KOPT-K1 (cell line): Measurements from ENCODE around the gene CMKLR1.

Experiments used
- H3K27ac ChIP-seq: fragments of 200-600 bp; sonication (generic); 2 replicates; pipeline ENCODE4 v1.5.1; 2016; ENCODE audit warnings: antibody characterized with exemption, mild to moderate bottlenecking, low read depth, low read length; ENCODE audit not compliant: poor library complexity, severe bottlenecking
- H3K36me3 ChIP-seq: fragments of 200-600 bp; sonication (generic); 2 replicates; pipeline ENCODE4 v1.5.1; 2017; ENCODE audit warnings: antibody characterized with exemption, mild to moderate bottlenecking, low read length, moderate library complexity; ENCODE audit not compliant: insufficient read depth
- H3K9me3 ChIP-seq: fragments of 200-600 bp; sonication (generic); 2 replicates; pipeline ENCODE4 v1.5.1; 2017; ENCODE audit warnings: antibody characterized with exemption, low read length, mild to moderate bottlenecking; ENCODE audit not compliant: insufficient read depth, poor library complexity, severe bottlenecking

The CMKLR1 gene

DNA sequence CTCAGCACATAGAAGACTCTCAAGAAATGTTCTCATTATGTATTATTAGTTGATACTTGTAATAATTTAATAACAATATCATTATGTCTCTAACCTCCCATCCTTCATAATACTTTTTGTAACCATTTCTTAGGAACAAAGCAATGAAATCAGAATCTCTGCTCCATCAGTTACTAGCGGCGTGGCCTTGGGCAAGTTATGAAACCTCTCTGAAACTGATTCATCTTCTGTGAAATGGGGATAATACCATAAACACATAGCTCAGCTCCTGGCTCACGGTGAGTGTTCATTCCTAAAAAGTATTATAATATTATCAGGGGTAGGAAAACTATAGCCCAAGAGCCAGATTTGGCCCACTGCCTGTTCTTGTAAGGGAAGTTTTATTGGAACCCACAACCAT, 11.4 kb upstream of the CMKLR1 start:
- peaks cover 4% of the 10 kb centered on the region for H3K9me3 ChIP-seq
- H3K36me3 ChIP-seq: no peaks in the 10 kb centered on the region
- no peak overlapping the region for H3K27ac ChIP-seq

DNA sequence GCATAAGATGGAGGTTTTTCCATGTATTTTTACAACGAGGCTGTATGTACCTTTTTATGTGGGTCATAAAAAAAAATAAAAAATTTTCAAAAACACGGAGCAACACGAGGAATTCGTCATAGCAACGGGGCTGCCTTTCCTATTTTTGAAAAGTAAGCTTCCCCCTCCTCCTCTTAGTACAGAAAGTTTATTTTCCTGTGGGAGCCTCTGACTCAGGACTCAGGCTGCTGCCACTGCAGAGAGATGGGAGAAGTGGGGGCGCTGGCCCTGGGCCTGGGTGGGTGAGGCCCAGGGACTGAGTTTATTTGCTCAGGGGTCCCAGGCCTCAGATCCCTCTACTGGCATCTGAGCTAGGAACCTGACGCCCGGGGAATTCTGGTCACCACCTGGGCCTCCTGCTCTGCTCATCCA, 10.2 kb upstream of the CMKLR1 start:
- peaks cover under 1% of the 10 kb centered on the region for H3K9me3 ChIP-seq
- H3K27ac ChIP-seq: no peak overlapping the region
- no peaks in the 10 kb centered on the region for H3K36me3 ChIP-seq

DNA sequence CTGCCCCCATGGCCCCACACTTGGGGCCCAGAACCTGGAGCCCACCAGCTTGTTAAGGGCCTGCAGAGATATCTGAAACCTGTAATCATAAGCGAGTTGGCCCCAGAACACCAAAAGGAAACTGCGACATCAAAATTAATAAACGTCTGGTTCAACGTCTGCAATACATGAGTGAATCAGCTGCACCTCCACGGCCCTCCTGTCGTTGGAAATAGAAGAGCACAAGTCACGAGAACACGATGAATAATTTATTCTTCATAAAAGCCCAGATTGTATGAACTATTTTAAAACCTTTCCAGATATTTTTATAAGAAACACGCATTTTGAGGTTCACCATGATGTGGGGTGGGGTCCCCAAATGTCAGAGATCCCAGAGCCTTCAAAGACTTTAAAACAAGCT, 9.7 kb upstream of the CMKLR1 start:
- no peaks in the 10 kb centered on the region for H3K9me3 ChIP-seq
- H3K36me3 ChIP-seq: no peaks in the 10 kb centered on the region

DNA sequence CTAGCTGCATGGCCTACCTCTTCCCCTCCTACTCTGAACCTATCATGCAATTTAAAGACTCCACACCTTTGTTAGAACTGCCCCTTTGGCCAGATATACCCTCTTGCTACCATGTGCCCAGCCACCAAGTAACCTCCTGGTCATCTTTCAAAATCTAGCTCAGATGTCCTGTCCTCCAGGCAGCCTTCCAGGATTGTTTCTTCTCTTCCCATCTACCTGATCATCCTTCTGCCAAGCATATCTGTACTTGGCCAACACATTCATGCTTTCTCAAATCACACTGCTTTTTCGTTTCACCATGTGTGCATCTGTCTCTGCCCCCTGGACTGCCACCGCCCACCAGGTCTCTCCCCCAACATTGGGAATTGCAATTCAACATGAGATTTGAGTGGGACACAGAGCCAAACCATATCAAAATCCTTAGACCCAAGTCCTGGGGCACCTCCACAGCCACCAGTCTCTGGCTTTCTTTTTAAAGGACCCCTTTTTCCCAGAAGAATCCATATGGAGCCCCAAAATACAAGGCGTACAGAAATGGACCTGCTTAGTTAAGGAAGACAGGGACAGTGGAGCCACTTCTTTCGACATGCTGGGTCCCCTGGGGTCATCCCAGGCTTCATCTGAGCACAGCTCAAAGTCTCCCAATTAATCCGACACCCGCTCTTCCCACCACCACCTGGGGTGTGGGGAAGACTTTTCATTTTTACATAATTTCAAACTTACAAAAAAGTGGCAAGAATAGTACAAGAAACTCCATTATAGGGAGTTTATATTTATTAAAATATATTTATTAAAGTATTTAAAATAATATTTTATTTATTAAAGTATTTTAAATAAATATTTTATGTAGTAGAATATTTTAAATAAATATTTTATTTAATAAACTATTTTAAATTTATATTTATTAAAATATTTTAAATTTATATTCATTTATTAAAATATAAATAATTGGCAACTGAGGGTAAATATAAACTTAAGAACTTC, 7.9 kb upstream of the CMKLR1 start:
- Histone ChIP-seq H3K36me3 (no peaks in the 10 kb centered on the region), H3K27ac (no peak overlapping the region), H3K9me3 (no peaks in the 10 kb centered on the region)

More for the DNA sequence above, 9.7 kb upstream of the CMKLR1 start:
- no peak overlapping the region for H3K27ac ChIP-seq

DNA sequence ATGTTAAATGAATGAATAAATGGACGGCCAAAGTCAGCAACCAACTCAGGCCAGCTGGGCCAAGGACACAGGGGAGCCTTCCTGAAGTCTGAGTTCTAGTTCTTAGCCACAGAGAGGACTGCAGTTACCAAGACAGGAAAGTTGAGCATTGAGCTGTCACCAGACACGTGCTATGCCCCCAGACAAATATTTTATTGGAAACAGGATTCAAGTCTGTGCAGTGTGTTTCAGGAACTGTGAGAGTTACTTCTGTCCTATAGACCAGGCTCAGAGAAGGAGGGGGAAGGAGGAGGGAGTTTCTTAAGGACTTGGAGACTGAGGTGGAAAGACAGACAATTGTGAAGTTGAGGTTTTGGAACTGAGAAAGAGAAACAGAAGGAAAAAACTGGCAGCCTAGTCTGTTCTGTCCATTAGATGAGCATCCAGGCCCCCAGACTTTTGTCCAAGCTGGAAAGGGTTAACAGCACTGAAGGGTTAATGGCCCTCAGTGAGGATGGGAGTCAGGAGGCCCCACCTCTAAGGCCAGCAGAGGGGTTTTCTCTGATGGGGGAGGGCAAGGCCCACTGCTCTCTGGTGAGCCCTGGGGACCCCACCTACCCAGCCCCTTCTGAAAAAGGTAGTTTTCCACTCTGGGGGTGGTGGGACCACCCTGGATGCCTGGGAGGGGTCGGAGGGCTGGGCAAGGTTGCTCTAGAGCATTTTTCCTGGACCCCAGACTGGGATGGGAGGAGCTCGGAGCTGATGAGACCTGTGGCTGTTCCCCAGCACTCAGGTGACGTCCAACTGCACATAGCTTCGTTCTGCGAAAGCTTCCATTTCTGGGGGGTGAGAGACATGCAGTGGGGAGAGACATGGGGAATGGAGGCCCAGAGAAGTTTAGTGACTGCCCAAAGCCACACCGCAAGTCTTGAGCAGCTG, 6.9 kb upstream of the CMKLR1 start:
- Histone ChIP-seq H3K9me3 (no peaks in the 10 kb centered on the region), H3K36me3 (no peaks in the 10 kb centered on the region), H3K27ac (no peak overlapping the region)

DNA sequence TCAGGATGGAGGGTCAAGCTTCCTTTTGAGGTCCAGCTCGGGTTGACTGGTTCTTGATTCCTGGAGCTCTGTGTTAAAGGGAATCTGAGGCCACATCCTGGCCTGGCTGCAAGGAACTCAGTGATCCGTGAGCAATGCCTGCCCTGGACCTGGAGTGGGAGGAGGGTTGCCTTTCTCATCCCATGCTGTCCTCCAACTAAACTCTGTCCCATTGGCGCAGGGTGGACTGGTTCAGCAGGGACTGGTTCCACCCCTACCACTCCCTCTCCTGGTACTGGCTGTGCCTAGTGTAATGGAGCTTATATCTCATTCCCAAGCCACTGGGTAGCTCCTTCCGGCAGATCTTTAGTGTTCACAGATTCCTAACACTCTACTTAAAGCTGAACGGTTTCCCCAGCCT, 3.9 kb upstream of the CMKLR1 start:
- no peaks in the 10 kb centered on the region for H3K9me3 ChIP-seq
- no peak overlapping the region for H3K27ac ChIP-seq
- H3K36me3 ChIP-seq: no peaks in the 10 kb centered on the region

DNA sequence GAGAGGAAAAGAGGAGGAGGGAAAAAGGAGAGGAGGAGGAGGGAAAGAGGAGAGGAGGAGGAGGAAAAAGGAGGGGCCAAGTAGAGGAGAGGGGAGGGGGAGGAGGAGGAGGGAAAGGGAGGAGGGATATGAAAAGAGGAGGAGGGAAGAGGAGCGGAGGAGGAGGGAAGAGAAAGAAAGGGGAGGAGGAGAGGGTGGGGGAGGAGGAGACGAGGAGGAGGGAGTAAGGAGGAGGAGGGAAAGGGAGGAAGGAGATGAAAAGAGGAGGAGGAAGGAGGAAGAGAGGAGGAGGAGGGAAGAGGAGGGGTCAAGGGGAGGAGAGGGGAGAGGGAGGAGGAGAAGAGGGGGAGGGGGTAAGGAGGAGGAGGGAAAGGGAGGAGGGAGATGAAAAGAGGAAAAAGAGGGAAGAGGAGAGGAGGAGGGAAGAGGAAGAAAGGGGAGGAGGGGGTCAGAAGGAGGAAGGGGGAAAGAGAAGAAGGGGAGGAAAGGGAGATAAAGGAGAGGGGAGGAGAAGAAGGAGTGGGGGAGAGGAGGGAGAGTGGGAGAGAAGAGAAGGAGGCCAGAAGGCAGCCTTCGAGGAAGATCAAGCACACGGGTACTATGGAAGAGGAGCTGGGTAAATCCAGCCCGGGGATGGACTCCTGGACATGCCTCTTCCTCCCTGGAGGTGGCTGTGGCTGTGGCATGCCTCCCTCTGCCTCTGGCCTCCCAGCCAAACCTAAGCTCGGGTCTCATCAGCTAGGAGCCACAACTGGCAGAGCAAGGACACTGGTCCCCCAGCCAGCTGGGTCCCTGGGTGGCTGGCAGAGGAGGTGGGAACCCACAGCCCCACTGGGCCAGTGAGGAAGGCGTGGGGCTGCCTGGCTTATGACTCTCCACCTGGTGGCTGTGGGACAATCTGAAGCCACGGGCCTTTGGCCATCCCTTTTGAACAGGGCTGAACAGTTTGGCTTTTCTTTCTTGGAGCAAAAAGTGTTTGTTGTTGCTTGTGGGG, 3.0 kb upstream of the CMKLR1 start:
- Histone ChIP-seq H3K27ac (no peak overlapping the region), H3K9me3 (no peaks in the 10 kb centered on the region), H3K36me3 (no peaks in the 10 kb centered on the region)

DNA sequence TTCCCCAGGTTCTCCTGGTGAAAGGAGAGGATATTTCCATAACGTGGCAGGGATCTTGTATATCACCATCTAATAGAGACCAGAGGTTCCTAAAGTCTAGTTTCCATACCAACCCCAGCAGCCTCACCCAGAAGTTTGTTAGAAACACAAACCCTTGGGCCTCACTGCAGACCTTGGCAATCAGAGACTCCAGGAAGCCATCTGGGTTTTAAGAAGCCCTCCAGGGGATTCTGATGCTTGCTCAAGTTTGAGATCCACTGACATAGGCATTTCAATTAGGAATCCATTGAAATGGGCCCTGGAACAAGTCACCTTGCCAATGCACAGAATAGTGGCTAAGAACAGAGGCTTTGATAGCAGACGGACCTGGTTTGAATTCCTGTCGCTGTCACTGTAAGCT, 2.2 kb upstream of the CMKLR1 start:
- no peak overlapping the region for H3K27ac ChIP-seq
- no peaks in the 10 kb centered on the region for H3K36me3 ChIP-seq
- no peaks in the 10 kb centered on the region for H3K9me3 ChIP-seq

DNA sequence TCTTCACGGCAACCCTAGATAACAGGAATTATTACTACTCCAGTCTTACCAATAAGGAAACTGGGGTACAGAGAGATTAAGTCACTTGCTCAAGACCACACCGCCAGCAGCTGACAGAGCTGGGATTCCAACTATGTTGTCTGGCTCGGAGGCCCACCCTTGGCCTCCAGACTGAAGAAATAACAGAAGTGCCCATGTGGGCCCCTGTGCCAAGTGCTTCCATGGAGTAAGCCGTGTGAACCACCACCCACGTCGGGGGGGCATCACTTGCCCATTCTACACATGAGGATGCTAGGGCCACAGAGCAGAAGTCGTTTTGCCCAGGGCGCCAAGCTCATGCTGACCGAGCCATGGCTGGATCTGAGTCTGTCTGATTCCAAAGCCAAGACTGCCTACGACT, 926 bp upstream of the CMKLR1 start:
- no peaks in the 10 kb centered on the region for H3K36me3 ChIP-seq
- H3K9me3 ChIP-seq: no peaks in the 10 kb centered on the region
- no peak overlapping the region for H3K27ac ChIP-seq

DNA sequence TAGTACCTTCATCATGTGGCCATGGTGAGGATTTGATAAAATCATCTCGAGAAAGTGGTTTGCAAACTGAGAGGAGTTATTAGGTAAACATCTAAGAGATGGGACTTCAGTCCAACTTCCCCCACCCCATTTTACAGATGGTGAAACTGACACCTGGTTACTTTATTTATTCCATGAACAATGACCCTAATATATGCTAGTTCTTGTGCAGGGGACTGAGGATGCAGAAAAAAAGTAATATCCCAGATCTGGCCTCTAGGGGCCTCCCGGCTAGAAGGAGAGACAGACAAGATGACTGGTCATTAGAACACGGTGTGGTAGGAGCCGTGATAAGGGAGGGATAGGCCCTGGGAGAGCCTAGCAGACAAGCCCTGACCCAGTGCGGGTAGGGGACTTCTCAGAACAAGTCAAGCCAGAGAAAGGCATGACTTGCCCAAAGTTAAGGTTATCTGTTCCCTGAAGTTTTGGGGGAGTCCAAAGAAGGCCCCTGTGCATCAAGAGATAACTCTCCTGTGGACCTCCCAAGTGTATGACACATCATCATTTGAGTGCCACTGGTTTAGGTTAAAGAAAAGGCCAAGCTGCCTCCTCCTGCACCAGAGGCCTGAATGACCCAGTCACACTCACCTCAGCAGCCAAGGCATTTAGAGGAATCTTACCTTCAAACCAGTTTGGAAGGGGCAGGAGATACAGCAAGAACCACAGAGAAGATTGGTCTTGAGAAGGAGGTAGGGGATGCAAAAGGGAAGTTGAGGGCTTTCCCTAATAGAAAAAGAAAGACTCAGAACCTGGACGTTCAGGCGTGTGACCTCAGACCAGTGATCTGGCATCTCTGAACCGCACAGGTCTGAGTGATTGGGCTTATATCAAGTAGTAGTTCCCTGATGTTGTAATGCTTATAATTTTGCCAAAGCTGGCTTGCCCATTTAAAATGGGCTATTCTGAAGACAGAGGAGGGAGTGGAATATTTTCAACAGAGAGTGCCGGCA, 1.6 kb downstream of the CMKLR1 start:
- Histone ChIP-seq H3K27ac (no peak overlapping the region), H3K36me3 (no peaks in the 10 kb centered on the region), H3K9me3 (no peaks in the 10 kb centered on the region)

DNA sequence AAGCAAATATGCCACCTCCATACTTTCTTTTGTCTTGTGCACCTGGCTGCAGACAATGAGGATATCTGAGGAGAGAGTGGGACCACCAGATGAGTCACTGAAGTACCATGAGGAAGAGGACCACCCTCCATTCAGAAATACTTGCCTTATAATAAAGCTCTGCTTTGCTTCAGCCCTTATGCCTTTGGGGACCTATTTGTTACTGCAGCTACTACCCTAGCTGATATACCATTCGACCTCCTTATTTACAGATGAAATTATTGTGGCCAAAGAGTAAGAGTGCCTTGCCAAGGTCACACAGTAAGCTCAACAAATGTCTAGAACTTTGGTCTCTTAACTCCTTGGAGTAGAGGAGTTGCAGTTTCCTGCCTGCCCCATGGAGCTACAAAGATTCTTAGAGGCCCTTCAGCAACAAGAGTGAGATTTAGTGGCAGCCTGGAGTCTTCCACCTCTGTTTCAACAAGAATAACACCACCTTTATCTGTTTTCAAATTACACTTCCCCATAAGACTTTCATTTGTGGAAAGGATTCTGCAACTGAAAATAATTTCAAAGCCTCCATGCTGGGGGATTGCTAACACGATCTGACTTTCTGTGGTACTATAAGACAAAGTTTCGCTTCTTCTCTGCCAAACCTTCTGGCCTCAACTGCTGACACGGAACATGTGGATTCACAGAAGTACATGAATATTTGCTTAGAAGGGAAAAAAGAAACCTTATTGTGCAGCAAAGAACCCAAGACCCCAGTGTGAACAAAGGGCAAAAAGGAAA, 3.6 kb downstream of the CMKLR1 start:
- Histone ChIP-seq H3K36me3 (no peaks in the 10 kb centered on the region), H3K27ac (no peak overlapping the region), H3K9me3 (no peaks in the 10 kb centered on the region)

DNA sequence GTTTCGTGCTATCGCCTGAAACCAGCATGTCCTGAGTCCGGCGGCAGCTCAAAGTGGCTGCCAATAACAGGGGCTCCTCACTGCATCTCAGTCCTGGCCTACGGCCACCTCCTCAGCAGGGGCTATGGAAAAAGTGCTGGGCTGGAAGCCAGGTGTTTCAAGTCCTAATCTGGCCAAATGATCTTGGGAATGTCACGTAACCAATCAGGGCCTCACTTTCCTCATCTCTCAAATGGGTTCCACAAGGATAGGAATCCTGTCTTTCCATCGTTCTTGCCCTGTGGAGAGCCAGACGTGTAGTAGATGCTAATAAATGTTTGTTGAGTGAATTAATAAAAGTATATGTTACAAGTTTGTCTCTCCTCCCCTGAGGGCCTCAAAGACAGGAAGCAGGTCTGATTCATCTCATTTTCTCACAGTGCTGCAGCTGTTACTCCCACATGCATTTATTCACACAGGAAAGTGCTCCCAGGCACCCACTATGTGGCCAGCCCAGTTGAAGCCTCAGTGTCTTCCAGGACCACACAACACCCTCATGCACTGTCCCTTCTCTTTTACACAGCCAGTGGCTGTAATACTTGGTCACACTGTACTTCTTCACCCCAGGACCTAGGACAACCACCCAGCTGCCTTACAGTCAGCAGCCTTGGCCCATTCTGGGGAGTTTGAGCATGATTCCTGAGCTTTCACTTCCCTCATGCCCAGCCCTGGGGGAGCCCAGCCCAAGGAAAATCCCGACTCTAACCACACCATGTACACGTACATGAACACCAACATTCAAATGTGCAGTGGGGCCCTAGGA, 5.0 kb downstream of the CMKLR1 start:
- Histone ChIP-seq H3K27ac (no peak overlapping the region), H3K36me3 (no peaks in the 10 kb centered on the region)

More for the DNA sequence above, 5.0 kb downstream of the CMKLR1 start:
- no peaks in the 10 kb centered on the region for H3K9me3 ChIP-seq
